ENCODE data around the gene SERGEF.

The SERGEF gene

DNA sequence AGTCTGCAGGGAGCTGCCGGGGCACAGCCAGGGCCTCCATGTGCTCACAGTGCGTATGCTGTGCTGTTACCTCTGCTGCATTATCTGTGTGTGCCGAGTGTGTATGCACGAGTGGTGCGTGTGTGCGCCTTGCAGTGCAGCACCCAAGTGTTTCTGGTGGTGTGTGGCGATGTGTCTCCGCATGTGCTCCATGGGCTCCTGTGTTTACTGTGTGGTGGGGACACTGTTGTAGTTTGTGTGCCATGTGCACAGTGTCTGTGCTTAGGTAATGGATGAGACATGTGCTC is 246.8 kb downstream of the SERGEF start:
- no peak for DNase-seq

DNA sequence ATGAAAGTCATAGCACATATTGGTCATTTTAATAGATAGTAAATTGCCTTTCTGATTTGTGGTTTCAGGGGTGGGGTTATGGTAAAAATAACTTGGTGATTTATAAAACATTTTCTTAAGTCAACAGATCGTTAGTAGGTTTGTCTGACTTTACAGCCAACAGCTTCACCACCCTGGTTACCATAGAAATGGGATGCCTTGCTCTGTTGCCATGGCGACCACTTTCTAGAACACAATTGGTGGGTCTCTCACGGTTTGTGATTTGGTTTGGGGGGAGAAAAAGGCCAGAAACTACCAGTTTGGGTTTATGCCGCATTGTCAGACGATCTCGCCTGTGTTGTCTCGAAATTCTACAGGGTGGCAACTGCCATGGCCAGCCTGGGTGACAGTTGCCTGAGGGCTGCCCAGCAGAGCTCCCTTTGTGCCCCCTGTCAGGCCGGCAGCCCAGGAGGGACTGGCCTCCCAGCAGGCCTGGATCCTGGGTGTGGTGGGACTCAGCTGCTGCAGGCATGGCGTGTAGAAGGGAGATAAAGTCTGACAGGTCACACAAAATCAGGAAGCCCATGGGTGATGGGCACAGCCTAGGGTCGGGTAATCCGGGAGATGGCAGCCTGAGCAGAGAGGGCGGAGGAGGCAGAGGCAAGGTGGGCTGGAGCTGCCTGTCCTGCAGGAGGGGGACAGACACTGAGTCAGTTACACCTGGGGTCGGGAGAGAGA is 247.3 kb downstream of the SERGEF start:
- DNase-seq, result no peak

DNA sequence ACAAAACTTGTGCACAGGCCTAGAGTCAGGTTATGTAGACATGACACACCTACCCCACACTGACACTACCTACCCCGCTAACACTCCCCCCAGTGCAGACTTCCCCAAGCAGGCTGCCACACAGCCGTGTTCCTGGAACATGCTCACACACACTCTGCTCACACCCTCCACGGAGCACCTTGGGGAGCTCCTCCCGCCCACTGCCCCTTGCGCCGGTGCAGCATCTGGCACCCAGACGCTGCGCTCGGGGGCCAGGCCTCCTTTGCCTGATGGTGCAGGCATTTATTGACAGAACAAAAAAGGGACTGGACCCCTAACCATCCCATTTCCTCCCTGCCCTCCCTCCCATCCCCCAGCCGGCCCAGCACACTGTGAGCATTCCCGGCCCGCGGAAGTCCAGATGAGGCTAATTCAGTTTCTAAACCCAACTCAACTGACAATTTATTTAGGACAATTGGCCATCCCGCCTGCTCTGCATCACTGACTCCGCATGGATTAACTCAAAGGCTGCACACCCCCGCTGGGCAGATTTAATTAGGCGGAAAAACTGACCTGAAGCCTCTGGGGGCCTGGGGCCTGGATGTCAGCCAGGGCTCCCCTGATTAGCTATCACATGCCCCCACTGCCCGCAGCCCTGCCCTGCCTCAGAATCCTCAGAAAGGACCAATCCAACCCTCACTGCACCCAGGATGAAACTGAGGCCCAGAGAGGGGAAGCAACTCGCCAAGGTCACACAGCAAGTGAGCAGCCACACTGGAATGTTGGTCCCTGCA is 248.2 kb downstream of the SERGEF start:
- DNase-seq, result no peak

DNA sequence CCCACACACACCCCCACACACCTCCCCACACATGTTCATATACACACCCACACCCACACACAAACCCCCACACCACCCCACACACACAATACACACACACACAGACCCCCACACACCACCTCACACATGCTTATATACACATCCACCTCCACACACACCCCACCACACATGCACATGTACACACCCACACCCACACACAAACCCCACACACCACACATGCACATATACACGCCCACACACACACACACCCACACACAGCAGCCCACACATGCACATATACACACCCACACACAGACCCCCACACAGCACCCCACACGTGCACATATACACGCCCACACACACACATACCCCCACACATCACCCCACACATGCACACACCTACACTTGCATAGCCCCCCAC is 249.1 kb downstream of the SERGEF start:
- DNase-seq, result no peak

DNA sequence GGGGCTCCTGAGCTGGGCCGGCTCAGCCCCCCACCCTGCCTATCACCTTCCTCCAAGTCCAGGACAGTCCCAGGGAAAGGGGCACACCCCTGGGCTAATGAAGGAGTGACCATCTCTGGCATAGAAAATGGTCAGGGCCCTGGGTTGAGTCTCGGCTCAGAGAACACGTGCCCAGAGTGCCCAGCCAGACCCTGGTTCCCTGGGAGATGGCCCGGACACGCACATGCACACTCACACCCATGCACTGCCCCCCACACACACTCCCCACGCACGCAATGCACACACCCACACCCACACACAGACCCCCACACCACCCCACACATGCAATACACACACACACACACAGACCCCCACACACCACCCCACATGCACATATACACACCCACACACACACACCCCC is 249.6 kb downstream of the SERGEF start:
- DNase-seq, result no peak

DNA sequence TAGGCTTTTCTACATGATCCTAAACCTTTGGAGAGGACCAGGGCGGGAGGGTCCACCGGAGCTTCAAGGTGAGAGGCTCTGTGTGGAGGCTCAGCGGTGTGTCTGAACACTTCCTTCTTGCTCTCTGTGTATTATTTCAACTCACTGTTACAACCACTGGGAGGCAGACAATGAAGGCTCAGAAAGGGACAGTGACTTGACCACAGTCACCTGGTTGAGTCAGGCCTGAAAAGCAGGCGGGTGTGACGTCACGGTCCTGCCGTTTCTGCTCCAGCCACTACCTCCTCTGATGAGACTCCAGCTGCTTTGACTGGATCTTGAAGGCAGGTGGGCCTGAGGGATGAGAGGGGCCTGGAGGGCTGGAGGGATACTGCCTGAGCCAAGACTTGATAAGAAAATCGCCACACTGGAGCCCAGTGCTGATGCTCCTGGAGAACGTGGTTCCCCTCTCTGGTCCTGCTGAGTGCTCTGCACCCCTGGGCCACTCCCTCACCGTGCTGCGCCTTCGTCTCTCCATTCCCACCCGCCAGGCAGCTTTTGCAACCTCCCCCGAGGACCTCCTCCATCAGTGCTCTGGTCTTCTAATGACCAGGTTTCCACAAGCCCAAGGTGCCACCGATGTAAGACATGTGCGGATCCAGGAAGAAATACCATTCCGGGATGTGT is 250.4 kb downstream of the SERGEF start:
- no peak for DNase-seq

DNA sequence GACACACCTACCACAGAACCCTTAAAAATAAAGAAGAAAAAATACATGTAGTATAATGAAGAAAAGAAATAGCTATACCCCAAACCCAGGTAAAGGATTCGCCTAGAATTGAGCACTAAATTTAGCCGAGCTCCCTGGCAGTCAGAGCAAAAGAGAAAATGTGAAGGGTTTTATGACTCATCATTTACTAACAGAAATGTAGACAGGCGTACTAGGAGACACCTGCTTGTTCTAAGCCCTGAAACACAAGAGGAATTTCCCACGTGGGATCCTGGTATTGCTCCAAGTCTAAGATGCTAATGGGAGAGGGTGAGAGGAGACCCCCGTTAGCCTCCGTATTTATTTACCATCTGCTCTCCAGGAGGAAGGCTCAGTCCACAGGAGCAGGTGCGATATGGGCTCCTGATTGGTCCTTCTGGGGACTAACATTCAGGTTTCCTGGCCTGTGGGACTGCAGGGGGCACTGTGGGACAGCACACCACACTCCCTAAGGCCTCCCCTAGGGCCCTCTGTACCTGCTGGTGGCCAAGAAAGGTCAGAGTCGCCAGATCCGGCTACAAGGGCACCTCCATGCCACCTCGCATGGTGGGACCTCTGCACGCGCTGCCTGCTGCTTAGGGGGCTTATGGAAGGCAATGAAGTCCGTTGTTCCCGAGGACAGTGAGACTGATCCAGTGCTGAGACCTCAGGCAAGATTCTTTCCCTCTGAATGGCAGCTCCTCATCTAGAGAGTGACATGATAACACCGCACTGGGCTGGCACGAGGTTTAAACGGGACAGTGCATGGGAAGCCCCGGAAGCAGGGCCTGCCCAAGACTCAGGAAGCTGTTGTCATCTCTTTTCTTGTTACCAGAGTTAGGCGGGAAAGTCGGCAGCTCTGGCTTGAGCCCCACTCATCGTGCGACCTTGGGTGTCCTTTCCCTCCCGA is 252.5 kb downstream of the SERGEF start:
- peak; percentile 17 to 40 for DNase-seq

DNA sequence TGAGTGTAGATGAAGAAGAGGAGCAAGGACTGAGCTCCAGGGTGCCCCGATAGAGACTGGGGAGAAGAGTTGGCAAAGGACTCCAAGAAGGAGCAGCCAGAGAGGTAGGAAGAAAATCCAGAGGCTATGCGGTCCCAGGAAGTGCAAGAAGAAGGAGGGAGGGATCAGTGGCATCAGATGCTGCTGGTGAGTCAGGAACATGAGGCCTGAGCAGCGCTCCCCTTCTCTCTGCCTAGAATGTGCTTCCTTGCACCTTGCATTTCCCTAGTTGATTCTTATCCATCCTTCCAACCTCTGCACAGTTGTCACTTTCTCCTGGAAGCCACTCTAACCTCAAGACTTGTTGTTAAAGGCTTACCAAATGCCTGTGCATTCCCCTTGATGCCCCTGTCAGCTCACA is 257.0 kb downstream of the SERGEF start:
- no peak for DNase-seq

DNA sequence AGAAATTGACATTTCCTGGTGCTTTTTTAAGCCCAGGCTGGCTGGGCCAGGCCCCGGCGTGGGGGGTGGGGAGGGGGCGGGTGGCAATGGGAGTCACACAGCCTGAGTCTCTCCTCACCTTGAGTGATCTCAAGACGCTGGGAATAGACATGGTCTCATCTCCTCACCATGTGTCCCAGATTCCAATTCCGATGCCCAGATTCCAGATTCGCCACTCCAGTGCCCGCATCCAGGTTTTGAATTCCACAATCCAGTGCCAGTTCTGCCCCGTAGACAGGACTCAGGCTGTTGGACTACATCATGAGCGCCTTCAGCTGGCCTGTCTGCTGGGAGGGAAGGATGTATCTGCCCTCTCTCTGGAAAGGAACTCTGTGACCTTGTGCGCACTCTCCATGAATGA is 259.2 kb downstream of the SERGEF start:
- no peak for DNase-seq

DNA sequence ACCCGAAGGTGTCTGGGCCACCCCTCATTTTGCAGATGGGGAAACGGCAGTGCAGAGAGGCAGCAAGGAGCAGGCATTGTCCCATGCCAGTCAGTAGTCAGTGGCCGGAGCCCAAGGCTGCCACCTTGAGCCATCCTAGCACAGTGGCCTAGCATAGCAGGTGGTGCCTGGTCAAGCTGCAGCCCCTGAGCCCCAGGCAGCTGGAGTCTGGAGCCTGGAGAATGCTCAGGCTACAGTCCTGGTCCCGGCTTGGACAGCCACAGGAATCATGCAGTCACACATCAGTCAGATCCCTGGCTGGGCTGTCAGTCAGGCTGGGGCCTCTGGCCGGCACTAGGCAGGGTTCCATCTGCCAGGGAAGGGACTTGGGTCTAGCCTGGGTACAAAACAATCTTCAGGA is 259.7 kb downstream of the SERGEF start:
- DNase-seq, result no peak

DNA sequence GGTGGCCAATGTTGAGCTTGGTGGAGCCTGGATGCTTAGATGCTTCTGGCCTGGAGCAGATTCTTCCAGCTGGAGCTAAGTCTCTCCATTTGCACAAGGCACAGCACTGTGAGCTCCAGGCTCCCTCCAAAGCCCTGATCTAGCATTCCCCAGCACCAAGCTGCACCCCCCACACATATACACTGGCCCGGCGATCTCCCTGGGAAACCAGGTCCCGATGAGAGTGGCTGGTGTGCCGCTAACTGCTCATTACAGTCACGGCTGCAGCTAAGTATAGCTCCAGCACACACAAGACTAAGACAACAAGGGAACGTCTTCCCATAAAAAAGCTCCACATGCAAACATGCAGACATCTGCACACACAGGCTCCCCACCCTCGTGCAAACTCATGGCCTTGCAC is 260.7 kb downstream of the SERGEF start:
- DNase-seq, result no peak

DNA sequence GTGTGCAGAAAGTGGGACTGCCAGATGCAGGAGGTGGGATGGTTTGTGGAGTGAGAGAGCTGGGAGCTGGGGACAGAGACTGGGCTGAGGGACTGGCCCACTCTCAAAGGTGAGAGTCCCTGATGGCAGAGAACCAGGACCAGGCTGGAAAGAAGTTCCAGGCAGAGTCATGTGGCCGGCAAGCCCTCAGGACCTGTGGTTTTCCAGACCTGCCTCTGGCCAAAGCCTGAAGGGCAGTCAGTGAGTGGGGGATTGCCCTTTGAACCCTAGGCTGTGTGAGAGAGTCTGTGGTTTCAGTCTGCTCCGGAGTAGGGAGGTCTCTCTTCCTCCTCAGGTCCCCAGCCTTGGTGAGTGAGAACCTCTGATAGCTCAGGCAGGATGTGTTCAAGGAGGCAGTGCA is 261.3 kb downstream of the SERGEF start:
- DNase-seq, result no peak

DNA sequence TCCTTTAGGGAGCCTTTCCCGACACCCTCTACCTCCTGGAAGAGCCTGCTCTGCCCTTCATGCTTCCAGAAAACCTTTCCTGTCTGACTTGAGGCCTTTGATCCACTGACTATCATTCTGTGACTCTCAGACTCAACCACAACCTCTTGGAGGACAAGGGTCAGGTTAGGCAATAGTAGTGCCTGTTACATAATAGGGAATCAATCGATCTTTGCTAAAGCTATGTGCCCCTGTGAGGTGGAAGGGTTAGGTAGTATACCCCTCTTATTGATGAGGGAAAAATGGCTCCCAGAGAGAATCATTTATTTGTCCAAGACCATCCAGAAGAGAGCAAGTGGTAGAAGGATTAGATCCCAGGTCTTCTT is 262.1 kb downstream of the SERGEF start:
- DNase-seq, result no peak

DNA sequence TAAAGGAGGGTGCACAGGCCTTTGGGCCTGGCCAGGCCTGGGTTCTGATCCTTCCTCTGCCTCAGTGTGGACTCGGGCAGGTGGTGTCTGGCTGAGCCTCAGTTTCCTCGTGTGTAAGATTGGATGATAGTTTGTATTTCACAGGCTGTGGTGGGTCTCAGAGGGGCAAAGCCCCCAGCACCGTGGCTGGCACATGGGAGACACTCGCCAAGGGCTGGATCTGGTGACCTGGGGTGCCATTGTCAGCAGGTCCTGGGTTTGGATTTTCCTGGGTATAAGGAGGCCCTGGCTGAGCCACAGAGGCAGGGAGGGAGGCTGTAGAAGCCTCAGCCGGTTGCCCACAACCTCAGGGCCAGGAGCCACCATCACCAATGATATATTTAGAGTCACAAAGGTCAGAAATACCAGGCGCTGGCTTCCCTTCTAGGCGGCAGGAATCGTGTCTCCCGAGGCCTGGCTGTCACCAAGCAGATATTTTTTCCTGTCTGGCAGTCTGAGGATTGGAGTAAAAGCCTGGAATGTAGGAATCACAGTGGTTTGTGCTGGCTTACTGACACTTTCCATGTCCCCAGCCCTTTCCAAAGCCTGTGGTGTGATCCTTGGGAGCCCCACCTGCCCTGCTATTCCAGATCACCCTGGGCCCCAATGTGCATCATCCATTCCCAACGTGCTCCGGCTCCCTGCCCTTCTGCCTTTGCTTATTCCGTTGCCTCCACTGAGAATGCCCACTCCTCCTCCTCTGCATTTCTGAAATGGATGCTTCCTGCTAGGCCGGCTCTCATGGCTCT is 262.6 kb downstream of the SERGEF start:
- DNase-seq, result no peak

DNA sequence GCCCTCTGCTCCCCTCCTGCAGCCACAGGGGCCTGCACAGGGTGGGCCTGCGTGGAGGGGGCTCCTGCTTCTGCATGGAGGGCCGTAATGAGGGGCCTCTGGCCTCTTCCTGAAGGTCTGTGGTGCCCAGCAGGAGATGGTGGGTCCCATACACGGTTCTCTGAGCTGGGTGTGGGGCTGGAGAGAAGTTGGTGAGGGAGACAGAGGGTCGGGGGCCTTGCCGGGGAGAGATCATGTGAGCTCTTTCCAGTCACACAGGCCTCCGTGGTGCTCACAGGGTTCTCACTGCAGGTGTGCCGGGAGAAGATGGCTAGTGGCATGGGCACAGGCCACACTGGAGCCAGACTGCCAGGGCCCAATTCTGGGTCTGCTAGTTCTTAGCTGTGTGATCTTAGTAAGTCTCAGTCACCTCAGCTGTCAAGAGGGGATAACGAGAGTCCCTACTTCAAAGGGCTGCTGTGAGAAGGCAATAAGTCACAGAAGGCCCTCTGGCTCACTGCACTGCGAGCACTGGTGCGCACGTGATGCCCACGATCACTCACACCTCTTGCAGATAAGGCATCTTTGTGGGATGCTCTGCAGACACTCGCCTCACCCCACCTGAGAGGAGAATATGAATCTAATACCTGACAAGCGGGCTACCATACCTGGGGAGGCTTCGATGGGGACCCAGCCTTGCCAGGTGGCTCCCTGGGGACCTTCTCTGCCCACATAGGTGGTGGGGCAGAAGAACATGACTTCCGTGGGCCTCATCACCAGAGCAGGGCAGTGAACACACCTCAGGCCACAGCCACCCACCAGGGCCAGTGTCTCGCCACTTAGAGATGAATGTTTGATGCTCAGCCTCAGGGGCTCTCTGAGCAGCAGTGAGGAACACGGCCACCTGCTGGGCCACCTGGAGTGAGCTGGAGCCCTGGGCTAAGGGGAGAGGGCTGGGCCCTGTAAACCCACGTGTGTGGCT is 263.8 kb downstream of the SERGEF start:
- no peak for DNase-seq

DNA sequence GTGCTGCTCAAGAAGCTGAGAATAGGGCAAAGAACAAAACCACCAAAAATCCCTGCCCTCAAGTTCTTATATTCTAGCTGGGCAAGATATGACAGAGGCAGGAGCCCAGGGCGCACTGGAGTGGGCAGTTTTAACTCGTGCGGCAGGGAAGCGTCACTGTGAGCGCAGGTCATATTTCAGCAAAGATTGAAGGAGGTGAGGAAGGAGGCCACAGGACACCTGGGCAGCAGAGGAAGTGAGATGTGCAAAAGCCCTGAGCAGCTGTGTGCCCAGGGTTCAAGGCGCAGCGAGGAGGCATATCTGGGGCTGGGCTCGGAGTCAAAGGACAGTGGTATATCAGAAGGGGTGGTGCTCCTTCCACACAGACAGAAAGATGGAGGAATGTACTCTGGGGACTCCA is 264.8 kb downstream of the SERGEF start:
- DNase-seq, result no peak

DNA sequence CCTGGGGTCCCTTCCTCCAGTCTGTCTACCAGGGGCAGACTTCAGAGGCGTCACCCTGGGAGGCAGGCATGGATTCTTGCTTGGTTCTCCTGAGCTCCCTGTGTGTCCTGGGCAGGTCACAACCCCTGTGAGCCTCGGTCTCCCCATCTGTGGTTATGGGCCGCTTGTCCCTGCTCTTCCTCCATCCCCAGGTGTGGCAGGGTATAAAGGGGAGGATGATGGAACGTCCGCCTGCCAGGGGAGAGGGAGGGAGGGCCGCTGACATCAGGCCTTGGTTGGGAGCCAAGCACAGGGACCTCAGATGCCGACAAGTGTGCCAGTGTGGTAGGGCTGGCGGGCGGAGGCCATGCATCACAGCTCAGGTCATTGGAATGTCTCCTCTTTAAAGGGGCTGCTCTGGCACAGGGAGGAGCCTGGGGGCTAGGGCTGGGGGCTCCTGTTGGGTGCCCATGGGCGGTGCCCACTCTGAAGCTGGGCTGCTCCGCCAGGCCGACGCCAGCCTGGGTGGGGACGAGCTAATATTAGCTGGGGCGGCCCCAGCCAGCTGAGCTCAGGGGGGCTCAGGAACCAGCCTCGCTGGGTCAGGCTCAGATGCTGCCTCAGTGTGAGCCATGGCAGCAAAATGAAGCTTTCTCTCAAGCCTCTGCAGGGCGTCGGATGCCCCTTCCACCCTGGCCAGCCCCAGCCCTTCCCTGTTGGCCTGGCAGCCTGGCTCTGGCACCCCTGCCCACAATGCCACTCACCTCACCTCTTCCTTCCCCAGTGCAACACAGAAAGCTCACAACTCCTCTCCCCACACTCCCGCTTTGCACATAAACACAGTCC is 265.5 kb downstream of the SERGEF start:
- DNase-seq, result no peak

DNA sequence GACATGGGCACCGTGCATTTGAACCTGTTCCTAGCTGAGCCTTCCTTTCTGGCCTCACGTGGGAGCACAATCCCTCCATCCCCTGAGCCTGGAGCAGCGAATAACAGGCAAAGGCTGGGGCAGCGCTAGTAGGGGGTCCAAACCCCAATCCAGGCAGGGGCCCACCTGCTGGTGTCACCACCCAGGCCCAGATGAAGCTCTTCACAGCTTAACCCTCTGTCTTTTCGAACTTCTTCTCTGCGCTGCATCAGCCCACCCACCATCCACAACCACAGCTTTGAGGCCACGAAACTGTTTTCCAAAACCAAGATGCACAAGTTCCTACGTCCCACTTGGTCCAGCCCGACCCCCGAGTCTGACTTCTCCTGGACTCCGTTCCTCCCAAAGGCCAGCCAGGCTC is 266.8 kb downstream of the SERGEF start:
- DNase-seq, result no peak

DNA sequence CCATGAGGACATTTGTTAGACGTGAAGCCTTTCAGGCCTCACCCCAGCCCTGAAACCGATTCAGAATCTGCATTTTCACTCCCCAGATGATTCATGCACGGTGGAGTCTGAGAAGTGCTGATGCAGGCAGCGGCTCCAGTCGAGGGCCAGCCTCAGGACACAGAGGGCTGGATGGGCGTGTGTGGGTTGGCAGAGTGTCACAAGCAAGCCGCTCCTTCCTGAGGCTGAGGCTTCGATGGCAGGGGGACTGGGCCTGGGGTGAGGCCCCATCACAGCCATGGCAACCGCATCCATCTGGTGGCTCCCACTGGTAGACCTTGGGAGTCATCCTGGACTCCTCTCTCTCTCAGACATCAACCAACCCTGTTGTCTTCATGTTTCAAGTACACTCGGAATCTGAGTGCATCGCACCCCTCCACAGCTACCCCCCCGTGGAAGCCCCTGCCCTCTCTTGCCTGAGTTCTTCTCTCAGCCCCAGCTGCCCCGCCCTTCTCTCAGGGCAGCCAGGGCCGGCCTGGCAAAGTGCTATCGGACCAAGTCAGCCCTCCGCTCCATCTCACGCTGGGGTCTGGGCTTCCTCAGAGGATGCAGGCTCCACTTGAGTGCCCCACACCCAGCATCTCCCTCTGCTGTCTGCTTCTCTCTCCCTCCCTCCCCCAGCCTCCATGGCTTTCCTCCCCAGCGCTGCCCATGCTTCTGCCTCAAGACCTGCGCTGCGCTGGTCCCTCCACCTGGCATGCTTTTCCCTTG is 267.6 kb downstream of the SERGEF start:
- DNase-seq, result no peak

Data from activated CD4-positive, alpha-beta T cell treated with anti-CD3 and anti-CD28 coated beads, Interleukin-2, amount 50 U/mL, for 48 hours (primary cell).